ENCODE results near the gene TRABD.

The TRABD gene

GRCh38 chr22:50218996-50219727, 33.4 kb downstream of the TRABD start:
- Mint-ChIP-seq H3K4me1 (peaks cover 11% of the 10 kb centered on the region), H3K4me3 (no peak overlapping the region), H3K9me3 (no peaks in the 10 kb centered on the region), H3K36me3 (ENCODE audit: insufficient read depth) (peaks cover 52% of the 10 kb centered on the region), H3K27me3 (no peaks in the 10 kb centered on the region), H3K27ac (ENCODE audit: low read depth) (peak overlapping the region; percentile 81)
- ATAC-seq (replicated peaks; ENCODE audit: extremely low read depth, poor library complexity, severe bottlenecking) = no peak
- no peak for DNase-seq (ENCODE audit: low spot score in 2 of 2)

- H3K4me3 Mint-ChIP-seq = no peak overlapping the region
- no peaks in the 10 kb centered on the region for H3K27me3 Mint-ChIP-seq
- ATAC-seq (replicated peaks; ENCODE audit: extremely low read depth, poor library complexity, severe bottlenecking) (no peak), DNase-seq (ENCODE audit: low spot score in 2 of 2) (no peak)
- H3K36me3 Mint-ChIP-seq (ENCODE audit: insufficient read depth) = peaks cover 48% of the 10 kb centered on the region
- H3K27ac Mint-ChIP-seq (ENCODE audit: low read depth) = peak overlapping the region; percentile 19
- H3K4me1 Mint-ChIP-seq = peaks cover 8% of the 10 kb centered on the region
- H3K9me3 Mint-ChIP-seq = no peaks in the 10 kb centered on the region
Observed at GRCh38 chr22:50219800-50220602, 34.3 kb downstream of the TRABD start.

- DNase-seq (ENCODE audit: low spot score in 2 of 2) = no peak
Observed at GRCh38 chr22:50220603-50221409, 35.1 kb downstream of the TRABD start.

GRCh38 chr22:50221410-50222300, 35.9 kb downstream of the TRABD start:
- H3K27ac Mint-ChIP-seq (ENCODE audit: low read depth) = no peak overlapping the region
- H3K36me3 Mint-ChIP-seq (ENCODE audit: insufficient read depth) = peaks cover 47% of the 10 kb centered on the region
- no peaks in the 10 kb centered on the region for H3K9me3 Mint-ChIP-seq
- peaks cover 4% of the 10 kb centered on the region for H3K4me1 Mint-ChIP-seq
- DNase-seq (ENCODE audit: low spot score in 2 of 2) (no peak), ATAC-seq (replicated peaks; ENCODE audit: extremely low read depth, poor library complexity, severe bottlenecking) (no peak)
- no peak overlapping the region for H3K4me3 Mint-ChIP-seq
- H3K27me3 Mint-ChIP-seq = no peaks in the 10 kb centered on the region

More at GRCh38 chr22:50220603-50221409, 35.1 kb downstream of the TRABD start:
- Mint-ChIP-seq H3K4me3 (no peak overlapping the region), H3K27me3 (no peaks in the 10 kb centered on the region), H3K27ac (ENCODE audit: low read depth) (no peak overlapping the region), H3K9me3 (no peaks in the 10 kb centered on the region), H3K4me1 (peaks cover 4% of the 10 kb centered on the region), H3K36me3 (ENCODE audit: insufficient read depth) (peaks cover 48% of the 10 kb centered on the region)
- no peak for ATAC-seq (replicated peaks; ENCODE audit: extremely low read depth, poor library complexity, severe bottlenecking)

GRCh38 chr22:50222508-50222907, 36.8 kb downstream of the TRABD start:
- H3K4me3 Mint-ChIP-seq = no peak overlapping the region
- ATAC-seq (replicated peaks; ENCODE audit: extremely low read depth, poor library complexity, severe bottlenecking) = no peak
- no peak for DNase-seq (ENCODE audit: low spot score in 2 of 2)
- no peak overlapping the region for H3K27ac Mint-ChIP-seq (ENCODE audit: low read depth)
- H3K9me3 Mint-ChIP-seq = no peaks in the 10 kb centered on the region
- H3K27me3 Mint-ChIP-seq = no peaks in the 10 kb centered on the region
- H3K4me1 Mint-ChIP-seq = peaks cover 4% of the 10 kb centered on the region
- peaks cover 44% of the 10 kb centered on the region for H3K36me3 Mint-ChIP-seq (ENCODE audit: insufficient read depth)

GRCh38 chr22:50224071-50224470, 38.4 kb downstream of the TRABD start:
- DNase-seq (ENCODE audit: low spot score in 2 of 2) = no peak

GRCh38 chr22:50225200-50225969, 39.7 kb downstream of the TRABD start:
- DNase-seq (ENCODE audit: low spot score in 2 of 2) = no peak
- H3K4me3 Mint-ChIP-seq = no peak overlapping the region
- H3K27ac Mint-ChIP-seq (ENCODE audit: low read depth) = no peak overlapping the region
- peaks cover 42% of the 10 kb centered on the region for H3K36me3 Mint-ChIP-seq (ENCODE audit: insufficient read depth)
- ATAC-seq (replicated peaks; ENCODE audit: extremely low read depth, poor library complexity, severe bottlenecking) = no peak
- H3K4me1 Mint-ChIP-seq = peaks cover 17% of the 10 kb centered on the region
- no peaks in the 10 kb centered on the region for H3K9me3 Mint-ChIP-seq
- H3K27me3 Mint-ChIP-seq = no peaks in the 10 kb centered on the region

More at GRCh38 chr22:50224071-50224470, 38.4 kb downstream of the TRABD start:
- Mint-ChIP-seq H3K4me3 (no peak overlapping the region), H3K4me1 (peaks cover 11% of the 10 kb centered on the region), H3K27ac (ENCODE audit: low read depth) (peak overlapping the region; percentile 60), H3K9me3 (no peaks in the 10 kb centered on the region), H3K27me3 (no peaks in the 10 kb centered on the region), H3K36me3 (ENCODE audit: insufficient read depth) (peaks cover 41% of the 10 kb centered on the region)
- no peak for ATAC-seq (replicated peaks; ENCODE audit: extremely low read depth, poor library complexity, severe bottlenecking)

GRCh38 chr22:50226063-50226874, 40.6 kb downstream of the TRABD start:
- peaks cover 17% of the 10 kb centered on the region for H3K4me1 Mint-ChIP-seq
- no peak for DNase-seq (ENCODE audit: low spot score in 2 of 2)
- no peaks in the 10 kb centered on the region for H3K27me3 Mint-ChIP-seq
- peaks cover 44% of the 10 kb centered on the region for H3K36me3 Mint-ChIP-seq (ENCODE audit: insufficient read depth)
- peak overlapping the region; percentile 59 for H3K27ac Mint-ChIP-seq (ENCODE audit: low read depth)
- H3K4me3 Mint-ChIP-seq = no peak overlapping the region
- no peak for ATAC-seq (replicated peaks; ENCODE audit: extremely low read depth, poor library complexity, severe bottlenecking)
- H3K9me3 Mint-ChIP-seq = no peaks in the 10 kb centered on the region

- H3K27me3 Mint-ChIP-seq = no peaks in the 10 kb centered on the region
- DNase-seq (ENCODE audit: low spot score in 2 of 2) (no peak), ATAC-seq (replicated peaks; ENCODE audit: extremely low read depth, poor library complexity, severe bottlenecking) (no peak)
- H3K4me1 Mint-ChIP-seq = peaks cover 17% of the 10 kb centered on the region
- no peaks in the 10 kb centered on the region for H3K9me3 Mint-ChIP-seq
- peaks cover 47% of the 10 kb centered on the region for H3K36me3 Mint-ChIP-seq (ENCODE audit: insufficient read depth)
- no peak overlapping the region for H3K4me3 Mint-ChIP-seq
- H3K27ac Mint-ChIP-seq (ENCODE audit: low read depth) = peak overlapping the region; percentile 59
Observed at GRCh38 chr22:50226875-50227165, 41.1 kb downstream of the TRABD start.

- no peaks in the 10 kb centered on the region for H3K27me3 Mint-ChIP-seq
- no peak overlapping the region for H3K27ac Mint-ChIP-seq (ENCODE audit: low read depth)
- ATAC-seq (replicated peaks; ENCODE audit: extremely low read depth, poor library complexity, severe bottlenecking) (no peak), DNase-seq (ENCODE audit: low spot score in 2 of 2) (no peak)
- no peak overlapping the region for H3K4me3 Mint-ChIP-seq
- peaks cover 50% of the 10 kb centered on the region for H3K36me3 Mint-ChIP-seq (ENCODE audit: insufficient read depth)
- H3K9me3 Mint-ChIP-seq = no peaks in the 10 kb centered on the region
- H3K4me1 Mint-ChIP-seq = peaks cover 17% of the 10 kb centered on the region
Observed at GRCh38 chr22:50227579-50228215, 42.0 kb downstream of the TRABD start.
